GM12878 (cell line): ENCODE results near the gene CCL2. TPM values are rescaled to one million over a fixed set of nuclear protein-coding genes. Genes with fewer than 3 reads are reported as not detected.

ENCODE experiments used
- ATAC-seq: fragments of 200-7000 bp; cut with Tn5 transposase; 3 replicates; pipeline ENCODE4 v1.9.1; 2020; ENCODE audit warnings: mild to moderate bottlenecking, moderate library complexity
- BruUV-seq: library from RNA; stranded (reverse); fragments of 400-500 nt; replicated peaks from 2 replicates; lab custom pipeline; 2021; lab: Mats Ljungman, UMichigan
- CTCF ChIA-PET: fragments of 300-600 bp; sonication (Branson Sonifier 250); formaldehyde crosslinking; extraction: SDS; loops from one replicate; lab custom pipeline; 2021; ENCODE audit warnings: inconsistent platforms; lab: Yijun Ruan, JAX
- POLR2A ChIA-PET: fragments of 350-600 bp; formaldehyde crosslinking; extraction: SDS; loops from one replicate; lab custom pipeline; 2021; ENCODE audit warnings: inconsistent platforms; lab: Charles Lee
- RAD21 ChIA-PET: fragments of 300-600 bp; sonication (Branson Sonifier 250); formaldehyde crosslinking; loops from one replicate; lab custom pipeline; 2023; ENCODE audit warnings: antibody characterized with exemption; ENCODE audit not compliant: unreplicated experiment; lab: Charles Lee
- SMC1A ChIA-PET: fragments of 300-600 bp; sonication (Branson Sonifier 250); formaldehyde crosslinking; loops from one replicate; lab custom pipeline; 2023; ENCODE audit not compliant: unreplicated experiment, uncharacterized antibody; lab: Charles Lee
- DNase-seq: peaks from one replicate; pipeline ENCODE4 v3.0.0-alpha.2; 2011; ENCODE audit warnings: low read depth, low spot score
- FAIRE-seq: peaks from 3 replicates; lab custom pipeline; 2011; peaks lifted over from hg19 to GRCh38; lab: Jason Lieb, UNC
- H2AFZ ChIP-seq: 2 replicates; pipeline ENCODE4 v1.6.0; 2011; ENCODE audit warnings: low read depth, low read length, control low read depth; ENCODE audit not compliant: control insufficient read depth
- H3K27ac ChIP-seq: 2 replicates; pipeline ENCODE4 v1.5.1; 2011; ENCODE audit warnings: control low read depth; ENCODE audit not compliant: control insufficient read depth, insufficient read depth
- H3K27me3 ChIP-seq, 2 experiments: replicated peaks in 1 of 2; 2 replicates each; pipeline versions ENCODE4 v1.6.0 to v1.6.1; 2011; ENCODE audit warnings: low read length in 1 of 2; ENCODE audit not compliant: control insufficient read depth in 2 of 2, insufficient read depth in 2 of 2
- H3K36me3 ChIP-seq, 2 experiments: 2 replicates each; pipeline ENCODE4 v1.5.1; 2011; ENCODE audit warnings: low read length in 1 of 2; ENCODE audit not compliant: control insufficient read depth in 2 of 2, insufficient read depth in 2 of 2
- H3K4me1 ChIP-seq: 2 replicates; pipeline ENCODE4 v1.6.1; 2011; ENCODE audit warnings: mild to moderate bottlenecking, low read length, moderate library complexity, mixed read lengths; ENCODE audit not compliant: control insufficient read depth, insufficient read depth
- H3K4me2 ChIP-seq: 2 replicates; pipeline ENCODE4 v1.6.0; 2011; ENCODE audit warnings: control low read depth; ENCODE audit not compliant: control insufficient read depth, insufficient read depth
- H3K4me3 ChIP-seq: fragments of 200-600 bp; sonication (generic); 2 replicates; pipeline ENCODE4 v1.5.1; 2016
- H3K79me2 ChIP-seq: 2 replicates; pipeline ENCODE4 v1.6.0; 2011; ENCODE audit warnings: low read length; ENCODE audit not compliant: control insufficient read depth, insufficient read depth
- H3K9ac ChIP-seq: 2 replicates; pipeline ENCODE4 v1.8.0; 2011; ENCODE audit warnings: low read length, control low read depth, mixed read lengths; ENCODE audit not compliant: control insufficient read depth, insufficient read depth
- H3K9me3 ChIP-seq: replicated peaks from 3 replicates; pipeline ENCODE4 v1.5.1; 2011; ENCODE audit warnings: mild to moderate bottlenecking, low read length; ENCODE audit not compliant: control insufficient read depth, insufficient read depth
- H4K20me1 ChIP-seq: 2 replicates; pipeline ENCODE4 v1.6.0; 2011; ENCODE audit not compliant: control insufficient read depth, insufficient read depth
- ATF7 ChIP-seq: fragments of 450-650 bp; IDR thresholded peaks from 2 replicates; pipeline ENCODE4 v1.6.1; 2016; ENCODE audit warnings: low read depth, mild to moderate bottlenecking
- CEBPB ChIP-seq, 2 experiments: fragments of 150-350 bp in 1 of 2; IDR thresholded peaks; 2 replicates each; pipeline ENCODE4 v1.6.1; 2012 to 2014; ENCODE audit warnings: low read depth in 2 of 2, low read length in 2 of 2, borderline replicate concordance in 1 of 2, inconsistent platforms in 1 of 2
- EED ChIP-seq: sonication (generic); IDR thresholded peaks from 2 replicates; pipeline ENCODE4 v1.6.1; 2016; ENCODE audit warnings: antibody characterized with exemption, low read depth
- ELK1 ChIP-seq: IDR thresholded peaks from 2 replicates; pipeline ENCODE4 v1.6.1; 2012; ENCODE audit warnings: low read depth, low read length, improper control_type of control experiment
- GABPA ChIP-seq: IDR thresholded peaks from 2 replicates; pipeline ENCODE4 v1.6.1; 2014; ENCODE audit warnings: antibody characterized with exemption, low read depth, mild to moderate bottlenecking, inconsistent platforms
- GATAD2B ChIP-seq: fragments of 450-650 bp; conservative IDR thresholded peaks from 2 replicates; pipeline ENCODE4 v1.6.1; 2017; ENCODE audit warnings: low read depth, mild to moderate bottlenecking, moderate library complexity
- MEF2B ChIP-seq: fragments of 450-650 bp; IDR thresholded peaks from 2 replicates; pipeline ENCODE4 v1.6.1; 2018; ENCODE audit warnings: mild to moderate bottlenecking, moderate library complexity; ENCODE audit not compliant: partially characterized antibody, poor library complexity, severe bottlenecking
- MYB ChIP-seq: fragments of 150-350 bp; IDR thresholded peaks from 2 replicates; pipeline ENCODE4 v1.6.1; 2014; ENCODE audit warnings: mild to moderate bottlenecking, low read depth, low read length, borderline replicate concordance
- NKRF ChIP-seq: fragments of 450-650 bp; conservative IDR thresholded peaks from 2 replicates; pipeline ENCODE4 v1.6.1; 2017; ENCODE audit warnings: mild to moderate bottlenecking, moderate library complexity
- PAX5 ChIP-seq: IDR thresholded peaks from 2 replicates; pipeline ENCODE4 v1.6.1; 2011; ENCODE audit warnings: low read depth, low read length, borderline replicate concordance
- SP1 ChIP-seq: IDR thresholded peaks from one replicate; pipeline ENCODE4 v1.6.1; 2011; ENCODE audit warnings: low read depth, low read length
- SUZ12 ChIP-seq: fragments of 200-600 bp; sonication (generic); IDR thresholded peaks from one replicate; pipeline ENCODE4 v1.6.1; 2018; ENCODE audit warnings: antibody characterized with exemption, mild to moderate bottlenecking; ENCODE audit not compliant: unreplicated experiment
- ZBED1 ChIP-seq: IDR thresholded peaks from 2 replicates; pipeline ENCODE4 v1.6.1; 2016; ENCODE audit warnings: borderline replicate concordance
- ZNF687 ChIP-seq: fragments of 450-650 bp; IDR thresholded peaks from 2 replicates; pipeline ENCODE4 v1.6.1; 2017; ENCODE audit warnings: mild to moderate bottlenecking, moderate library complexity
- WGBS: methylation state at CpG from one replicate; pipeline ENCODE4 v1.1.6; 2016; ENCODE audit warnings: low lambda C conversion rate; ENCODE audit not compliant: insufficient replicate concordance, insufficient coverage; ENCODE audit errors: missing lambda C conversion rate; 5-methylcytosine and 5-hydroxymethylcytosine counted together
- in situ Hi-C: fragments of 300-500 bp; cut with MboI; formaldehyde crosslinking; loops from 9 replicates; pipeline ENCODE4 v1.14.3; 2018; ENCODE audit warnings: mixed read lengths
- intact Hi-C: fragments of 100-400 bp; cut with micrococcal nuclease; formaldehyde crosslinking; loops from one replicate; pipeline ENCODE4 v1.14.2; 2022; ENCODE audit not compliant: unreplicated experiment
- polyA plus RNA-seq, 11 experiments: library from polyadenylated mRNA; depleted of rRNA in 4 of 11; unstranded in 6 of 11; stranded (reverse) in 5 of 11; fragments of >200 nt; fragmentation: Nextera tagmentation in 4 of 11; fragmentation: Illumina TruSeq in 1 of 11; extraction: Ambion mirVana in 4 of 11; extraction: Trizol in 1 of 11; gene quantifications; 1 replicate in 1 of 11; 2 replicates in 10 of 11; pipeline versions ENCODE4 v1.2.1 to v1.2.3, GENCODE V29; 2011 to 2016; ENCODE audit warnings: inconsistent platforms in 2 of 11, missing spikeins in 2 of 11, low read depth in 1 of 11
- total RNA-seq, 4 experiments: library from RNA; depleted of rRNA in 3 of 4; stranded (reverse); fragments of >200 nt in 3 of 4; fragmentation: Illumina TruSeq in 1 of 4; extraction: Trizol in 1 of 4; gene quantifications; 2 replicates each; pipeline versions ENCODE4 v1.2.1 to v1.2.3, GENCODE V29; 2013 to 2021

CCL2 gene
- total and polyA plus RNA-seq, 10 of the 15 experiments (the other 5 are each of a cell fraction or from before 2014, with no cell fraction given) = 0.16 to 0.18 TPM; not detected in 8

GRCh38 chr17:34257299-34257985, 2.4 kb downstream of the CCL2 start:
- CTCF ChIA-PET = no interaction called here
- POLR2A ChIA-PET = no interaction called here
- no peak for ATAC-seq
- no peaks in the 10 kb centered on the region; the same call in 1 of the 2 replicates for H4K20me1 ChIP-seq
- no peaks in the 10 kb centered on the region for H3K9me3 ChIP-seq
- SMC1A ChIA-PET = no interaction called here
- intact Hi-C loops = no loop called here
- no peaks in the 10 kb centered on the region for H3K36me3 ChIP-seq
- H3K27me3 ChIP-seq = peaks cover 3 to 15% of the 10 kb centered on the region in 2 experiments
- RAD21 ChIA-PET = no interaction called here
- H3K4me2 ChIP-seq = no peak overlapping the region
- no peak for DNase-seq
- peaks cover 4% of the 10 kb centered on the region for H3K4me1 ChIP-seq
- TF ChIP-seq PAX5 (no peak), GABPA (no peak), ELK1 (no peak), NKRF (no peak), SUZ12 (no peak), CEBPB (IDR thresholded peaks at IDR 0.05; ENCODE audit: borderline replicate concordance in 1 of 2, low read depth in 2 of 2, low read length in 2 of 2) (no peak), MYB (no peak), GATAD2B (no peak), ZBED1 (no peak), MEF2B (no peak), SP1 (no peak), EED (no peak), ZNF687 (no peak), ATF7 (no peak)
- TF ChIP-seq, all 136 proteins: peak for 0
- Histone ChIP-seq H3K4me3 (no peak overlapping the region), H3K79me2 (no peaks in the 10 kb centered on the region), H3K9ac (no peak overlapping the region), H2AFZ (no peak overlapping the region), H3K27ac (no peak overlapping the region)
- in situ Hi-C loops = no loop called here
- no TSS peak for BruUV-seq
- WGBS = 13% methylated on average over 5 of the region's 5 CpGs
- FAIRE-seq = no peak
